NCI-H774 (cell line): Measurements from ENCODE around the gene SULT2B1.
A peak's percentile ranks its signal among the peaks of the same experiment; 100 is the strongest.

ENCODE experiments used
- DNase-seq: peaks from one replicate; lab custom pipeline; 2025; lab: John Stamatoyannopoulos, UW

The SULT2B1 gene

DNA sequence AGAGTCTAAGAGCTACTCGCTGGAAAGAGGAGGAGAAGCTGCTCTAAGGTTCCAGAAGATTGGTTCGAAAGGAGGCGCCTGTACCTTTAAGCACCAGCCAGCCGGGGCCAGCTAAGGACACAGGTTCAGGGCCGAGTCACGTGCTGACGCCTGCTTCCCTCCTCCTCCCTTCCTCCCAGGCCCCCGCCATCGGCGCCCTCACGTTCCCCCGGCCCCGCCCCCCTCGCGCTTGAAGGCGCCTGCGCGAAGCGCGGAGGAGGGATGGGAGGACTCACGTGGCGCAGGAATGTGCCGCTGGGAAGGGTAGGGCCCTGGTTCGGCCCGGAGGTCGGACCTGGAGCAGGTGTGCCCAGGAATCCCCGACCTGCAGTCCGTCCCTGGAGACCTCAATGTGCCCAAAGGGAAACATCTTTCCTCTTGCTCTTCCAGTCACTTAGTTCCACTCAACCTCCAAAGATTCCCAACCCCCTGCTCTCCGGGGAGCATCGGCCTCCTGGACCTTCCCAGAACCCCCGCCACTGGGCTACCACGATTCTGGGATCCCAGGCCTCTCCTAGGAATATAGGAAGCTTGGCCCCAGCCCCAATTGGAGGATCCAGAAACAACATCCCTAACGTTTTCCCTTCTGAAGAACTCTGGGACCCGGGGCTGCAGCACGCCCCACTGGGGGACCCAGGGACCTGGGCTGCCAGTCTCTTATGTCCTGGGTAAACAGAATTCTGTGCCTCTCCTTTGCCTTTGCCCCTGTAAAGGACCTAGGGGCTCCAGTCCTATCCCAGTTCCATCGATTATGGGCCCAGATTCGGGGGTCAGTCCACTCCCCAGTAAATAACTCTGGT, 82.7 kb downstream of the SULT2B1 start:
- peak; percentile 97 for DNase-seq

DNA sequence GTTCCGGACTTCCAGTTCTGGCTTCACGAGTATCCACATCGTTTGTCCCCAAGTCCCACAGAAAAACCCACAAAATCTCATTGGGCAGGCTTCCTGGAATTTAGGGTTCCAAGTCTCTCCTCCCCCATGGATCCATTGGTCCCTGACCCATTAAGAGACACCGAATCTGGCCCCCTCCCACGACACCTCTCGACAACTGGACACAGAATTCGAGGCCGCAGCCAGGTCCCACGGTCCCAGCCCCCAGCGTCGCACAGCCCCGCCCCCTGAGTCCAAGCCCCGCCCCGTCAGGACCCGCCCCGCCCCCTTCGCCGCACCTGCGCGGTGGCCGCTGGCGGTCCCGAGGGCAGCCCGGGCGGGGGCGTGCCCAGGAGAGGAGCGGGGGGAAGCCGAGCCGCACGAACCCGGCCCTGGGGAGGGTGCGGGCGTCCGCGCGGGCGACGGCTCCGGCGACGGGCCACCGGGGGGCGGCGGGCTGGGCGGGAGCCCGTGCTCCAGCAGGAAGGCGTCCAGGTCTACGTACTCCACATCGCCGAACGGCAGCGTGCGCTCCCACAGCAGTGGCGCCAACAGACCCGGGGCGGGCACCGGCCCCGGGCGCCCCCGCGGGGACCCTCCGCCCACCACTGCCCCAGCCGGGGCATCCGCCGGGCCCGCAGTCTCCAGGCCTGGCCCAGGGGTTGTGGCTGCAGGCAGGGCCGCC, 83.4 kb downstream of the SULT2B1 start:
- peak; percentile 65 for DNase-seq

DNA sequence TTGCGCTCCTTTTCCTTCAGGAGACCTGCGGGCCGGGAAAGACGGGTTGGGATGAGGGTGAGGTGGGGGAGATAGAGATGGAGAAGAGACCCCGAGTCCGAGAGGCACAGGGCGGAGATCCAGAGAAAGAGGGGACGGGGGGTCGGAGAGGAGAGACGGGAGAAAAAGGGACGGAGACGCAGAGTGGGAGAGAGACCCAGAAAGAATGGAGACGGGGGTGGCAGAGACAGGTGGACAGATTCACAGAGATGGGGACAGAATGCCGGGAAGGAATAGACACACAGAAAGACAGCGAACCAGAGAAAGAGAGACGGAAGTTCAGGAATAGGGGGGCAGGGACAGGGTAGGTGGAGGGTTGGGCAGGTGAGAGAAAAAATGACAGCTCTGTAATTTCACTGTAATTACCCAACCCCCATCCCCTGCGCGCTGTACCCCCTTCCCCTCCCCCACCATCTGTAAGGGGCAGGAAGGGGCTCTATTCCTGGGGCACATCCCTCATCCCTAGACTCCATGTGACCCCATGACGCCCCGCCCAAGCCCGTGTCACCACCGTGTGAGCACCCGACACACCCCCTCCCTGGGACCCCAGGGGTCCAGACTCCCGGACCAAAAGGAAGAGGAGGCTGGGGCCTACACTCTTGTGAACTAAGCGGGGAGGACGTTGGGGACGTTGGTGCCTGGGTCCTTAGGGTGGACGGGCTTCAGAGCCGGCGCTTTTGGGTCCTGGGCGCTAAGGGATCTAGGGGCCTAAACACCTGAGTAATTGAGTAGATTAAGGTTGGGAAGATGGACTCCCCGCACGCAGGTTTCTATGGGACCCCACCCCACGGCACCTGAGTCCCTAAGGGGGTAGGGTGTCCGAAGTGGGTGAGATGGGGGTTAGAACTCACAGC, 84.2 kb downstream of the SULT2B1 start:
- no peak for DNase-seq

DNA sequence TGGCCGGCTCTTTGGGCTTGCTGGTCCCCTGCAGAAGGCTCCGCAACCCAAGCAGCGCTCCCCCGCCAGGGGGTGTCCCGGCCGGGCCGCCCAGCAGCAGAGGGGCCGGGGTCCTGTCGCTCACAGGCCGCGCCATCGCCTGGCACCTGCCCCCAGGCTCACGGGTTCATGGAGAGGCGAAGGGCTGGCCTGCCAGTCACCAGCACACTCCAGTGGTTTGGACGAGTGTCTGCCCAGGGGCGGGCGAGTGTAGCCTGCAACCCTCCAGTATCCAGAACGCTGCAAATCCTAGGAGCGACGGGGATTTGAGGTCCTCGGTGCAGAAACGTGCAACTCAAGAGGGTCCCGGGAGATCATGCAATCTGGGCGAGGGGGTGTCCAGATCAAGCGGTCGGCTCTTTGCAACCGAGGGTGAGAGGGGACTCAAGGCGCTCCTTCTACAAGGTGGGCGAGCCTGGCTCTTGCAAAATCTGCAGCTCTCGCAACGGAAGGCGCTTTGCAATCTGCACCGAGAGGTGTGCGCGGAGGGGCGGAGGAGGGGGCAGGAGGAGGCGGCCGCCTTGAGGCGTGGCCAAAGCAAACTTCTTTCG, 85.0 kb downstream of the SULT2B1 start, which contains the start of gene DBP:
DBP (minus strand) TSS at position 521 of the 590 bp plus-strand sequence; CDS start at position 136, 385 bp downstream.
- DNase-seq: no peak

DNA sequence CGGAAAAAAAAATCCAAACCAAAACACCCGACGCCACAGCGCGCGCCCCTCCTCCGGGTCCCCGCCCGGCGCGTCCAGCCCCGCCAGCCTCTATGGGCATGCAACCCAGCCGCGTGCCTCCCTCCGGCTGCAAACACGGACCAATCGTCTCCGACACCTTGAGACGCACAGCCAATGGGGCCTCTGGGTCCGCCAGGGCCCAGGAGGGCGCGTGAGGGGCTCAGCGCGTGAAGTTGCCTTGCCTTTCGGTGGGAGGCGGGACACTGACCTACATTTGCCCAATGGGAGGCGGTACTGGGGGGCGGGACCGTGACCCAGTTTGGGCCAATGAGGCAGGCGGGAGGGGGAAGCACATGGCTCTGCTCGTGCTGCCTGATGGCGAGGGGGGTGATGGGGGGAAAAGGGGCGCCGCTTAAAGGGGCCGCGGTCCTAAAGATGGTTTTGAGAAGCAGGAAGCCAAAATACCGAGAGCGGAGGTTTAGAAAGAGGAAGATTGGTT, 85.5 kb downstream of the SULT2B1 start:
- peak; percentile 99 for DNase-seq

DNA sequence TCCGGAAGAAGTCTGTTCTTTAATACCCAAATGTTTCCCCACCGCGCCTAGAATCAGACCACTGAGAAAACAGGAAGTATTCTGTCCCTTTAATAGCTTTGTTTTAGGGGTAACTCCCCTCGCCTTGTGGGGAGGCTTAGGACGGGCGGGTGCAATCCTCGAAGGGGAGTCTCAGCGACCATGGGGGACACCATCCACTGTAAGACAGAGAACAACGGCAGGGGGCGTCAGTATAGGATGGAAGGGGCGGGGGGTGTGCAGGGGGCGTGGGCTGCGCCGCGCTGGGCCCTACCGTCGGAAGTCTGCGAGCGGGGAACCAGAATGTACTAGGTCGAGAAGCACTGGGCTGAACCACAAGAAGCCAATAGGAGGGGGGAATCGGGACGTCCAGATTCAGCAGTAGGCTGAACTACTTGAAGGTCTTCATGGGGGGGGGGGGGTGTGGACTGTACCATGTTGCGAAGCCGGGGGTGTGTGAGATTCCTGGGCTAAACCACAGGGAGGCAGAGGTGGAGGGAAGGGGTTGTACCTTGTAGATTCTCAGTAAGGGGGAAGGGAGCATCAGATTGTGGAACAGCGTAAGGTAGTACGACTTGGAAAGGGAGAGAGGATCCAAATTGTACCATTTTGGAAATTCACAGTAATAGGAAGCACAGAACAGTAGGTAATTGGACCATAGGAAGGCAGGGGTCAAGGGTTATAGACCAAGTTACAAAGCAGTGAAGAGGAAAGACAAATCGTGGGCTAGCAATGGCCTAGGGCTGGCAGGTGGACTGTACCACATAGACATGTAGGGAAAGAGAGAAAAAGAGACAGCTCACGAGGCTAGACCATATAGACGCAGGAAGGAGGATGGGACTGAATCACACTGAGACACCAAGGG, 86.2 kb downstream of the SULT2B1 start:
- DNase-seq: peak; percentile 88

DNA sequence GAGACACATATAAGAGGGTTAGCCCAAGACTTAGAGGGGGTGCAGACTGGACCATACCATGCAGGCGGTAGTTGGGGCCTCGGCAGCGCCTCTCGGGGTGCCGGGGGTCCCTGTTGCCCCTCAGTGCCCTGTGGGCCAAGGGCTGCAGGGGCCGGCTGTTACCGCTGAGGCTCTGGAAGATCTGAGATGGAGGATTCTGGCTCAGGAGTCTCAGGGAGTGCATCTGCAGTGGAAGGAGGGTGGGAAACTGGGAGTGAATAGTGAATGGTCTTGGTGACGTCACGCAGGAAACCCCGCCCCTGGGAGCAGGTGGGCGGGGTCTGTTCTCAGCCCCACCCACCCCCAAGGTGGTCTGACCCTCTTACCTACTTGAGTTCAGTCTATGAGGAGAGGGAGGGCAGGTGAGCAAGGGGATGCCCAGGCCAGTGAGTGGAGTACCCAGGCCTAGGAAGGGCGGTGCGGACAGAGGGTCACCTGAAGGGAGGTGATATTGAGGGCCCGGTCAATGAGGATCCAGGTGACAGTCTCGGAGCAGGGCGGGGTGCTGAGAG, 86.9 kb downstream of the SULT2B1 start:
- no peak for DNase-seq

DNA sequence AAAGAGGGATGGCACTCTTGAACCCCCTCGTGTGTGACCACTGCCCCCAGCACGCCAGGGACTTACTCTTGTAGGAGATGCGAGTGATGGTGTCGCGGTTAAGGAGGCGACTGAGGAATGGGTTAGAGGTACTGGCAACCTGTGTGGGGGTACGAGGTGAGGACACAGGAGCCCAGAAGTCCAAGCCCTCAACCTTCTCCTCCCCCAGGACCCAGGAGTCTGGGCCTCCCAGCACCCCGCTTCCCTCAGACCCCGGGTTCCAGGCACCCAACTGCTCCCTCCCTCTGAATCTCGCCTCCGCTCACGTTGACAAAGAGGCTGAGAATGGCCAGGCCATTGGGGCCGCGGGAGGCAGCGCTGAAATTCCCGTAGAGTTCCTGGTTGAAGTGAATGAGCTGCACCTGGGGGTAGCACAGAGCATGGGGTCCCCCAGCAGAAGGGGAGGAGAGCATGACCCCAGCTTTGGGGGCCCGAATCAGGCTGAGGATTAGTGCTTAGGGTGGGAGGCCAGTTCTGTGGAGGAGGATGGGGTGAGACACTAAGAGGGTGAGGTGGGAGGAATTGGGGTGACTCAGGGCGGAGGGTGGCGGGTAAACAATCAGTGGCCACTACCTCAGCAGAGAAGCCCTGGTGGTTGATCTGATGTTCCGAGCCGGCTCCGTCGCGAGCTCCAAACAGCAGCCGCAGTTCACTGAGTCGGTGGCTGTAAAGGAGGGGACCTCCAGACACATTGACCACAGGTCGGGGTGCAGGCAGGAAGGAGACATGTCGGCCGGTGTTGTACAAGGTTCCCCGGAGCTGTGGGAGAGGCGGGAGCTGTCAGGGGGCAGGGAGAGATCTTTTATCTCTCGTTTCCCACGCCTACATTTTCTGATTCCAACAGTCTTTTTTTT, 87.8 kb downstream of the SULT2B1 start:
- DNase-seq: no peak

DNA sequence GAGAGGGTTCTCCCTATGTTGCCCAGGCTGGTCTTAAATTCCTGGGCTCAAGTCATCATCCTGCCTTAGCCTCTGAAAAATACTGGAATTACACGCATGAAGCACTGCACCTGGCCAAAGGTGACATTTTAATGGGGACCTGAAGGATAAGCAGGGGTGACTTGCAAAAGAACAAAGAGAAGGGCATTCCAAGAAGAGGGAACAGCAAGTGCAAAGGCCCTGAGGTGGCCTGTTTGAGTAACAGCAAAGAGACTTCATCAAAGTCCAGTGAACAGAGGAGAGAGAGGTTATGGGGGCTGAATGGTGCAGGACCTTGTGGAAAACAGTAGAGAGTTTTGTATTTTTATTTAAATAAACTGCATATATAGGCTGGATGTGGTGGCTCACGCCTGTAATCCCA, 89.9 kb downstream of the SULT2B1 start:
- no peak for DNase-seq

DNA sequence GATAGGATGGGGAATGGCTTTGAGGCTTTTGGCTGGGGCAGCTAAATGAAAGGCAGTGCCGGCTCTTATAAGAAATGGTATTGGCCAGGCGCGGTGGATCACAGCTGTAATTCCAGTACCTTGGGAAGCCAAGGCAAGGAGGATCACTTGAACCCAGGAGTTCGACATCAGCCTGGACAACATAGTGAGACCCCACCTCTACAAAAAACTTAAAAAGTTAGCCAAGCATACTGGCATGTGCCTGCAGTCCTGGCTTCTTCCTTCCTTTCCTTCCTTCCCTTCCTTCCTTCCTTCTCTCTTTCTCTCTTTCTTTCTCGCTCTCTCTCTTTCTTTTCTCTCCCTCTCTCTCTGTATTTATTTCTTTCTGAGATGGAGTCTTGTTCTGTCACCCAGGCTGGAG, 90.9 kb downstream of the SULT2B1 start:
- no peak for DNase-seq

DNA sequence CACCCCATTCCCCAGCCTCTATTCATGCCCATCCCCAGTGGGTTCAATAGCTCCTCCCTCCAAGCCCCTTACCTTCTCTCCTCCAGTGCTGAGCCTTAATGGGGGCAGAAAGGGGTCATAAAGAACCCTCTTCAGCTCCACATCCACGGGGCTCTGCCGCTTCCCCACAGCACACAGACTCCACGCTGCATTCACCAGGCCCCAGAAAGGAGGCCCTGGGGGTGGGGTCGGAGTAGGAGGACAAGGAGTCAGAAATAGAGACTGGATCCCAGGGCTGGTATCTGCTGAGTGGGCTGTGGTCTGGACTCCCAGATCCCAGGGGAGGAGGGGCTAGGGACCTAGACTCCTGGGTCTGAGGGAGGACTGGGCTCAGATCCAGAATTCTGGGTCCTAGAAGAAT, 92.4 kb downstream of the SULT2B1 start:
- no peak for DNase-seq

DNA sequence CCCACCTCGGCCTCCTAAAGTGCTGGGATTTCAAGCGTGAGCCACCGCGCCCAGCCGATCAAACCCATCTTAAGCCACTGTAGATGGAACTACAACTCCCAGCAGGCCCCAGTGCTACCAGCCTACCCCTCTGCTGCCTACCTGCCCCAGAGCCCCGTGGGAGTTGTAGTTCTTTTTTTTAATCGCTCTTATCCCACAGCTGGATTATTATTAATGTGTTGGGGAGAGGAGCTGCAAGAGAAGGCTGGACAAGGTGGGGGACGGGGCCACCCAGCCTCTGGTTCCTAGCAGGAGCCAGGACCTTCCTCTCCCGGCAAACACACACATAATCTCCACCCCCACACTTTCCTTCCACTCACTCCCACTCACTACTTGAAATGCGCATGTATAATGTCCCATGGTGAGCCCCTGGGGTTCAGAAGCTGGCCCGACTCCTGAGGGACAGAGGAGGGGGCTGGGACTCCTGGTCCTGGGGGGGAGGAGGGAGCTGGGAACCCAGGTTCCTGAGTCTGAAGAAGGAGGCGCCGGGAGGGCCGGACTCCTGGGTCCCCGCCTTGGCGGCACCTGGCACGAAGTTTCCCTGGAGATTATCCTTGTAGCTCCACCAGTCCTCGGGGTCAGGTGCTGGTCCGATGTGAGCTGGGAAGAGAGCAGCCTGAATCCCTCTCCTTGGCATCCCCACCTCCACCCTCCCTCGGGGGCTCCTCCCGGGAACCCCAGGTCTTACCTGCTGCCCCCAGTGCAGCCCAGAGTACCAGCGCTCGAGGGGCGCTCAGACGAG, 93.1 kb downstream of the SULT2B1 start:
- DNase-seq: peak; percentile 54

DNA sequence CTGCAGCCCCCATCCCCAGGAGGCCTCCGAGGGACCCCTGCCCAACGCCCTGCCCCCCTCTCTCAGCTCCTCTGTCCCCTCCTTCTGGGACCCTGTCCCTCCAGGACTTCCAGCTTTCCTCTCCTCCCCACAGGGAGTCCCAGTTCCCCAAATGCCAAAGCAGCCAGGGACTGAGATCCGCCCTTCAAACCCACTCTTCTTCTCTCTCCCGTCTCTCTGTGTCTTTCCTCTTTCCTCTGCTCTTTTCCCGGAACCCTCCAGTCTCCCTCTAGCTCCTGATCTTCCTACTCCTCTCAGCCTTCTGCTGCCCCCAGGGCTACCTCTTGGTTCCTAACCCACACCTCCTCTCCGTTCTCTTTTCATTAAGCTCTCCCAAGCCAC, 93.6 kb downstream of the SULT2B1 start:
- no peak for DNase-seq

DNA sequence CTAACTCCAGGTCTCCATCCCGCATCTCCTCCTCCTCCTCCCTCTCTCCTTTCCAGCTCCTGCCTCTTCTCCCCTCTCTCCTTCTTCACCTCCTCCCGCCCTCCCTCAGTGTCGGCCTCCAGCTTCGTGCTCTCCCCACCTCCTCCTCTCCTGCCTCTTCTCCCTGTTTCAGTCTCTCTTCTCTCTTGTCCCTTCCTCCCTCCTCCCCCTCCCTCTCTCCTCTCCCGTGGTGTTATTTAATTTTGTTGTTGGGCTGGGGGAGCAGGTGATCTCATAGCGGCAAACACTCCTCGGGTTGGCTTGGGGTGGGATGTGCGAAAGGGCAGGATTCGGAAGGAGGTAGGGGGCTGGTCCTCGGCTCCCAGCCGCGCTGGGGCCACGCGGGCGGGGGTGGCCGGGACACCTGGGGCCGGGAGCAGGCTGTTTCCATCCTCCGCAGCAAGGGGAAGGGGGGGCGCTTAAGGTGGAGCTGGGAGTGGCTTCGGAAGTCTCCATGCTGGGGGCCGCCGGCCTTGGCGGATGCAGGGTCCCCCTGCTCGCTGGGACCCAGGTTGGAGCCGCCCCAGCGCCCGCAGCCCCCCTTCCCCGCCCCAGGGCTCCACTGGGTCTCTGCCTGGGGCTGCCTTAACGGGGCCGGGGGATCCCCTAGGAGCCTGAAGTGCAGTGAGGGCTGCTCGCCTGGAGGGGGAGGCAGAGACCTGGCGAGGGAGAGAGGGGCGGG, 94.2 kb downstream of the SULT2B1 start, which contains the start of gene CA11:
CA11 (minus strand) TSS at position 187 of the 721 bp plus-strand sequence. CDS start 555 bp downstream, outside the sequence.
- DNase-seq: peak; percentile 86

DNA sequence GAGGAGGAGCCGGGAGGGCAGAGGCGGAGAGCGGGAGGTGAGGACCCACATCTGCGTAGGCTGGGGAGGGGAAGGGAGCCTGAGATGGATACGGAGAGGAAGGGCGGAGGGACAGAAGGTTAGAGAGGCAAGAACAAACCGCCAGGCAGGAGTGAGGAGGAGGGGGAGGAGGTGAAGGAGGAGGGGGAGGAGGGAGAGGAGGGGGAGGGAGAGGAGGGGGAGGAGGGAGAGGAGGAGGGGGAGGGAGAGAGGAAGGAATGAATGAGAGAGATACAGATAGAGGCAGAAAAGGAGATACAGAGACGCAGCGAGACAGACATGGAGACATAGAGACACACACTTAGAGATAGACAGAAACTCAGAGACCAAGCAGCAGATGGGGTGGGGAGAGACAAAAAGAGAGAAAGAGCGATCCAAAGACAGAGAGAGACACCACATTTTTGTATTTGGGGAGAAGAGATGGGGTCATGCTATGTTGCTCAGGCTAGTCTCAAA, 94.8 kb downstream of the SULT2B1 start:
- DNase-seq: no peak

DNA sequence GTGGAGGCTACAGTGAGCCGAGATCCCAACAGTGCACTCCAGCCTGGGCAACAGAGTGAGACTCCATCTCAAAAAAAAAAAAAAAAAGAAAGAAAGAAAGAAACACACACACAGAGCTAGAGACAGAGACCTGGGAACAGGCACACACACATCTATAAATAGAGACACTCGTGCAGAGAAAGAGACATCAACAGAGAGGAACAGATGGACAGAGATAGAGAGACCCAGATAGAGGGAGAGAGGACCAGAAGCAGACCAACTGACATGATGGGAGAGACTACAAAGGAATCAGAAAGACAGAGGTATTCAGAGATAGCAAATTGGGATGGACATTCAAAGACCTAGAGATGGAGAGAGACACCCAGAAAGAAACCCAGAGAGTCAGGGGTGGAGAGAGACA, 96.2 kb downstream of the SULT2B1 start:
- DNase-seq: no peak
